ENCODE measurements around the gene ASTN2.

Gene ASTN2

GRCh38 chr9:116760636-116761035, 654.2 kb downstream of the ASTN2 start:
- TF ChIP-seq CTCF (conservative IDR thresholded peaks at IDR 0.05; ENCODE audit: low read depth, low read length) = no peak
- no peak overlapping the region for H2AFZ ChIP-seq (ENCODE audit: low read depth)

DNA sequence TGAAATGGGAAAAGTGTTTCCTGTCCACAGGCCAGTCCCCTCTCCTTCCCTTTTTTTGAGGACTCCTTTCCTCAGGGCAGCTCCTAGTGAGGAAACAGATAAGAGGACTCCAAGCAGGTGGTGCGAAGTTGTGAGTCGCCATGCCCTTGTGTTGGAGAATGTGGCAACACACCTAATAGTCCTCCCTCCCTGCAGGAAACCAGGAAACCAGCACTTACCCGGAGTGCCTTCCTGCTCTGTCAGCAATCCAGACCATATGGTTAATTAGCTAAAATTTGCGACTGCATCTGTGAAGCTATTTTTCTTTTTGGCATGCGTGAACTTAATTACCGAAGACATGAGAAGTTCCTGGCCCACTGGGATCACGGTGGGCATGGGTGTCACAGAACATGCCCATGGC, 657.8 kb downstream of the ASTN2 start:
- Histone ChIP-seq H3K4me3 (IDR thresholded peaks at IDR 0.05; ENCODE audit: insufficient read depth, low read depth, low read length) (no peak overlapping the region), H3K79me2 (ENCODE audit: insufficient read depth, low read depth) (no peaks in the 10 kb centered on the region)
- TF ChIP-seq CTCF (conservative IDR thresholded peaks at IDR 0.05; ENCODE audit: low read depth, low read length) = no peak

More at GRCh38 chr9:116760636-116761035, 654.2 kb downstream of the ASTN2 start:
- no peaks in the 10 kb centered on the region for H3K27me3 ChIP-seq (ENCODE audit: insufficient read depth, low read depth)
- H3K4me1 ChIP-seq (ENCODE audit: low read depth, poor library complexity, severe bottlenecking) = no peaks in the 10 kb centered on the region
- no peak overlapping the region for H3K9ac ChIP-seq
- no peak overlapping the region for H3K4me2 ChIP-seq
- H3K36me3 ChIP-seq (ENCODE audit: insufficient read depth) = no peaks in the 10 kb centered on the region
- no peaks in the 10 kb centered on the region for H4K20me1 ChIP-seq (ENCODE audit: insufficient read depth)
- H3K4me3 ChIP-seq (IDR thresholded peaks at IDR 0.05; ENCODE audit: insufficient read depth, low read depth, low read length) = no peak overlapping the region
- H3K27ac ChIP-seq = no peak overlapping the region
- no peaks in the 10 kb centered on the region for H3K79me2 ChIP-seq (ENCODE audit: insufficient read depth, low read depth)

GRCh38 chr9:116753389-116753788, 661.5 kb downstream of the ASTN2 start:
- no peaks in the 10 kb centered on the region for H3K4me1 ChIP-seq (ENCODE audit: low read depth, poor library complexity, severe bottlenecking)
- no peaks in the 10 kb centered on the region for H3K27me3 ChIP-seq (ENCODE audit: insufficient read depth, low read depth)
- no peaks in the 10 kb centered on the region for H4K20me1 ChIP-seq (ENCODE audit: insufficient read depth)
- no peak overlapping the region for H3K4me2 ChIP-seq
- H3K36me3 ChIP-seq (ENCODE audit: insufficient read depth) = no peaks in the 10 kb centered on the region
- H2AFZ ChIP-seq (ENCODE audit: low read depth) = no peak overlapping the region
- H3K27ac ChIP-seq = no peak overlapping the region
- no peak overlapping the region for H3K9ac ChIP-seq
- no peaks in the 10 kb centered on the region for H3K79me2 ChIP-seq (ENCODE audit: insufficient read depth, low read depth)
- no peak for TF ChIP-seq CTCF (conservative IDR thresholded peaks at IDR 0.05; ENCODE audit: low read depth, low read length)
- H3K4me3 ChIP-seq (IDR thresholded peaks at IDR 0.05; ENCODE audit: insufficient read depth, low read depth, low read length) = no peak overlapping the region

More for the DNA sequence above, 657.8 kb downstream of the ASTN2 start:
- no peaks in the 10 kb centered on the region for H3K4me1 ChIP-seq (ENCODE audit: low read depth, poor library complexity, severe bottlenecking)
- no peaks in the 10 kb centered on the region for H3K36me3 ChIP-seq (ENCODE audit: insufficient read depth)
- H3K27ac ChIP-seq = no peak overlapping the region
- H4K20me1 ChIP-seq (ENCODE audit: insufficient read depth) = no peaks in the 10 kb centered on the region
- no peak overlapping the region for H3K9ac ChIP-seq
- H2AFZ ChIP-seq (ENCODE audit: low read depth) = no peak overlapping the region
- H3K4me2 ChIP-seq = no peak overlapping the region
- no peaks in the 10 kb centered on the region for H3K27me3 ChIP-seq (ENCODE audit: insufficient read depth, low read depth)

DNA sequence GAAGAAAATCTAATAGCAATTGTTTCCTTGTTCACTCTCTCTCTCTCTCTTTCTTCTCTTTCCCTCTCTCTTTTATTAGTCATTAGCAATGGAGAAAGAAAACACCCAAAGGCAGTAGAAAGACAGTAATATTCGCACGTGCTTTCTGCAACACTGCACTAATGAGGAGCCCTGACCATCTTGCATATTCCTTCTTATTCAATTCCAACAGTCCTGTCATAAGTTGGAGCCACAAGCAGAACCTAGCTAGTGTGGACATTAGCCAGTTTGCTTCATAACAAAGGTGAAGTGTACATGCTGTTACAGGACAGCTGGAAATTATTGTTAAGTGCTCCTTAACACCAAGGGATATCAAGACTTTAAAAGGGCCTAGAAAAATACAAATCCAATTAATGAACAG, 664.3 kb downstream of the ASTN2 start:
- no peak overlapping the region for H2AFZ ChIP-seq (ENCODE audit: low read depth)
- H3K9ac ChIP-seq = no peak overlapping the region
- H3K36me3 ChIP-seq (ENCODE audit: insufficient read depth) = no peaks in the 10 kb centered on the region
- no peak overlapping the region for H3K27ac ChIP-seq
- H3K4me3 ChIP-seq (IDR thresholded peaks at IDR 0.05; ENCODE audit: insufficient read depth, low read depth, low read length) = no peak overlapping the region
- no peak overlapping the region for H3K4me2 ChIP-seq
- H3K4me1 ChIP-seq (ENCODE audit: low read depth, poor library complexity, severe bottlenecking) = no peaks in the 10 kb centered on the region
- H4K20me1 ChIP-seq (ENCODE audit: insufficient read depth) = no peaks in the 10 kb centered on the region
- TF ChIP-seq CTCF (conservative IDR thresholded peaks at IDR 0.05; ENCODE audit: low read depth, low read length) = no peak
- H3K27me3 ChIP-seq (ENCODE audit: insufficient read depth, low read depth) = no peaks in the 10 kb centered on the region
- no peaks in the 10 kb centered on the region for H3K79me2 ChIP-seq (ENCODE audit: insufficient read depth, low read depth)
